Activated CD4-positive, alpha-beta T cell treated with anti-CD3 and anti-CD28 coated beads, Interleukin-10, Interleukin-2, amounts not matched to agents 100 ng/mL and 50 ng/mL, durations not matched to agents 16 hours and 8 hours (primary cell): Measurements from ENCODE around the gene AGO4.
"Not testable (repeated sequence)": the region's sequence is repeated elsewhere in the genome, so short reads cannot be mapped to it uniquely, and the experiment has no call there.

Experiments
- DNase-seq: peaks from one replicate; pipeline ENCODE4 v3.0.0-alpha.2; 2020

The AGO4 gene

DNA sequence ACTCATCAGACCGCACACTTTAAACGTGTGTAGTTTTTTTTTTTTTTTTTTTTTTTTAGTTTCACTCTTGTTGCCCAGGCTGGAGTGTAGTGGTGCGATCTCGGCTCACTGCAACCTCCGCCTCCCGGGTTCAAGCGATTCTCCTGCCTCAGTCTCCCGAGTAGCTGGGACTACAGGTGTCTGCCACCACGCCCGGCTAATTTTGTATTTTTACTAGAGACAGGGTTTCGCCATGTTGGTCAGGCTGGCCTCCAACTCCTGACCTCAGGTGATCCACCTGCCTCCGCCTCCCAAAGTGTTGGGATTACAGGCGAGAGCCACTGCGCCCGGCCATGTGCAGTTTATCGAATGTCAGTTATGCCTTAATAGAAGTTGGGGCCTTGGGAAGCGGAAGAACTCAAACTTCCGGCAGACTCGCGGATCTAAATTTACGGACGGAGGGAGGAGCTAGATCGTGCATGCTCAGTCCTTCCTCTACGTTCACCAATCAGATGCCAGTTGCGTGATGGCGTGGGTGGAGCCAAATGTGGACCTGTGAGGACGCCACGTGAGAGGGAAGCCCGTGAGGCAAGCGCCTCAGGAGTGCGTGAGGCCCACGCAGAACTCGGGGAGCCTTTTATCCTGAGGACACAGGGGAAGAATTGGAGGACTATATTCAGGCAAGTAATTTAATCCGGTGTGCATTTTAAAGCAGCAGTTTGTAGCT, 61.6 kb downstream of the AGO4 start:
- not testable (repeated sequence) for DNase-seq

- no peak for DNase-seq
These were observed 63.0 kb downstream of the AGO4 start for GRCh38 chr1:35870651-35871309.

DNA sequence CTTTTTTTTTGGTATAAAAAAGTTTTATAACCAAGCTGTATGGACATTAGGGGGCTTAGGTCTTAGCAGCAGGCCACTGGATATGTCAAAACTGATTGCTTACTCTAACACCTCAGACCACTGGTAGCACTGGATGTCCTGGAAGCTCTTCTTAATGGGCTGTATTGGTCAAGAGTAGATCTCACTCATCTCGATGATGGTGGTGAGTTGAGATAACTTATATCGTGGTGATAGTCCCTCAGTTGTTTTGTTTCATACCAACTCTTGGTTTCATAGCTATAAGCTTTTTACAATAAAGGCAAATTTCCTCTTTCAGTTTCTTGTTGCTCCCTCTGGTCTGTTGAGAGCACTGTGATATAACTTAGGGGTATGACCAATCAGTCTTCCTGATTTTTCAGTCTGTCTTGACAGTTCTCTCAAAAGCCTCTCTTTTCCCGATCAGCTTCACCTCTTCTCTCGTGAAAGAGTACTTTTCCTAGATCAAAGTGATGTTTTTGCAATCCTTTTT, 65.5 kb downstream of the AGO4 start:
- no peak for DNase-seq

DNA sequence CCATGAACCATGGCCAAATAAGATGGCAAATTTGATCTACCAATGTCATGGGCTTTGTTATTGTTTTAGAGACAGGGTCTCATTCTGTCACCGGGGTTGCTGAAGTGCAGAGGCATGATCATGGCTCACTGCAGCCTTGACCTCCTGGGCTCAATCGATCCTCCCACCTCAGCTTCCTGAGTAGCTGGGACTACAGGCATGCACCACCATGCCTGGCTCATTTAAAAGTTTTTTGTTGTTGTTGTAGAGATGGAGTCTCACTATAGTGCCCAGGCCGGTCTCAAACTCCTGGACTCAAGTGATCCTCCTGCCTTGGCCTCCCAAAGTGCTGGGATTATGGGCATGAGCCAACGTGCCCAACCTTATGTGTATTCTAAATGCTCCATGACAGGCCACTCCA, 66.3 kb downstream of the AGO4 start:
- DNase-seq: not testable (repeated sequence)

- no peak for DNase-seq
These were observed 69.2 kb downstream of the AGO4 start for GRCh38 chr1:35876988-35877387.

- DNase-seq: no peak
These were observed 74.0 kb downstream of the AGO4 start for GRCh38 chr1:35881850-35882273.

GRCh38 chr1:35882586-35882944, 74.7 kb downstream of the AGO4 start:
- DNase-seq: no peak

GRCh38 chr1:35882945-35883634, 75.3 kb downstream of the AGO4 start, which contains the start of gene AGO1:
Gene AGO1 (plus strand): TSS chr1:35883209. CDS start chr1:35883422, 213 bp downstream.
- DNase-seq: peak; percentile 98

GRCh38 chr1:35883635-35884101, 75.9 kb downstream of the AGO4 start:
- DNase-seq: peak; percentile 50

DNA sequence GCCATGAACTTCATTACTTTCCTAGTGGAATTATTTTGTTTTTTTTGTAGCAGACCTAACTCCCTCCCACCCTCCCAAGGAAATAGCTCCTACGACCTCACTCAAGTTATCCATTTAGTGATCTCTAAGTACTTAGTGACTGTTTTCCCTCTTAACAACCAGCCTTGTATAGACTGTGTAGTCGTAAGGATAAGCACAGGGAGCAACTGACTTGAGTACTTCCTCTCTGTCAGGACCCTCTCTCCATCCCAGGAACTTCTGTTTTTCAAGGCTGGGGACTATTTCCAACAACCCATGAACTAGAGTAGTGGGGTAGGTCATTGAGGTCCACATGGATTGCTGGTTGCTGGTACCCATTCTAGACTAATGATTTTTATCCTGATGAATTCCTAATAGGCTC, 77.1 kb downstream of the AGO4 start:
- no peak for DNase-seq

- DNase-seq: no peak
These were observed 78.2 kb downstream of the AGO4 start for GRCh38 chr1:35885961-35886558.

- DNase-seq: no peak
These were observed 79.0 kb downstream of the AGO4 start for GRCh38 chr1:35886577-35887431.

DNA sequence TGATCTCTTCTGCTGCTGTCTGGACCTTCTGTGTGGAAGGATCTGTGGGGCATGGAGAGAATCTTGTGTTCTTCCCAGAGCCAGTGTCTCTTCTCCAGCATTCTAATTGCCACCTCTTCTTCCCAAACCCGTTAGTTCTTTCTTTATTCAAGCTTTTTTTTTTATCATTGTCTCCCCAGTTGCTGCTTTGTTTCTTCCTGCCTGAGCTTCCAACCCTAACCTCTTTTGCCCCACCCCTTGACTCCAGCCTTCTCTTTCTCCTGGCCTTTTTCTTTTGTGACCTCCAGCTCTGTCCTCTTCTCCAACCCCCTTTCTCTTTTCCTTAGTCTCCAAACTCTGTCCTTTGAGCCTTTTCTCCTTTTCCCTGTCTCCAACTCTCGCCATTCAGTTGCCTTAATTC, 79.7 kb downstream of the AGO4 start:
- DNase-seq: no peak

- no peak for DNase-seq
These were observed 80.4 kb downstream of the AGO4 start for GRCh38 chr1:35888255-35888654.

DNA sequence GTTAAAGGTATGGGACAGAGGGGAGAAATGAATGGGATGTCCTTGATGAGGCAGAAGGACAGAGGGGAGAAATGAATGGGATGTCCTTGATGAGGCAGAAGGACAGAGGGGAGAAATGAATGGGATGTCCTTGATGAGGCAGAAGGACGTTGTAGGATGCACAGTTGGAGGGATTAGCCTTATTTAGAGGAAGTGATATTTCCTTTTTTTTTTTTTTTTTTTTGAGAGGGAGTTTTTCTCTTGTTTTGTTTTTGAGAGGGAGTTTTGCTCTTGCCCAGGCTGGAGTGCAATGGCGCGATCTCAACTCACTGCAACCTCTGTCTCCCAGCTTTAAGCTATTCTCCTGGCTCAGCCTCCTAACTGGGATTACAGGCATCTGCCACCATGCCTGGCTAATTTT, 81.2 kb downstream of the AGO4 start:
- DNase-seq: not testable (repeated sequence)

- no peak for DNase-seq
These were observed 85.4 kb downstream of the AGO4 start for GRCh38 chr1:35893051-35893879.

DNA sequence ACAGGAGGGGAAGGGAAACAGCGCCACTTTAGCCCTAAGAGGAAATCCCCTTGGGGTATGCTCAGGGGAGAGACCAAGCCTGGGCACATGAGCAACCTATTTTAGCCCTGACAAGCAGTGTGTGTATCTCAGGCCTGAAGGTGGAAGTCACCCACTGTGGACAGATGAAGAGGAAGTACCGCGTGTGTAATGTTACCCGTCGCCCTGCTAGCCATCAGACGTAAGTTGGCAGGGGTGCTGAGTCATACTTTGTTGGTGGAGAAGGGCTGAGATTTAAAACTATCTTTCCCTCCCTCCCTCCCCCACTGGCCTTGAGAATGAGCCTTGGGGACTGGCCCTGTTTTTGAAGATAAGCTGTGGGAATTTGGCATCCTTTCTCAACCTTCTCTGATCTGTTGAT, 86.4 kb downstream of the AGO4 start:
- peak; percentile 19 for DNase-seq

DNA sequence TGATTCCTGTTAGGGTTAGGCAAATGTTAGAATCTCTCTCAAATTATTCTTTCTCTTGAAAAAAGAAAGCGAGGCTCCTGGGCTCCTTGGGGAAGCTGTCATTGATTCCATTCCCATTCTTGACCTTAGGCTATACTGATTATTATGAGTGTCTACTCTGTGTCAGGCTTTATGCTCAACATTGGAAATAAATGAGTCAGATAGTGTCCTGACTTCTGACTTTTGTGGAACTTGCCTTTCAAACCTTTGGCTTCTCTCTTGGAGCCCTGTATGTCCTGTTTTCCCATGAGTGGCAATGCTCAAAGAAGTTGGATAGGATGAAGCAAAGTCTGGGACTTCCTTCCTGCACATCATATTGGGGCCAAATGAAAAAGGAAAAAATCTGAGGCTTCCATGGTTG, 86.8 kb downstream of the AGO4 start:
- DNase-seq: no peak

DNA sequence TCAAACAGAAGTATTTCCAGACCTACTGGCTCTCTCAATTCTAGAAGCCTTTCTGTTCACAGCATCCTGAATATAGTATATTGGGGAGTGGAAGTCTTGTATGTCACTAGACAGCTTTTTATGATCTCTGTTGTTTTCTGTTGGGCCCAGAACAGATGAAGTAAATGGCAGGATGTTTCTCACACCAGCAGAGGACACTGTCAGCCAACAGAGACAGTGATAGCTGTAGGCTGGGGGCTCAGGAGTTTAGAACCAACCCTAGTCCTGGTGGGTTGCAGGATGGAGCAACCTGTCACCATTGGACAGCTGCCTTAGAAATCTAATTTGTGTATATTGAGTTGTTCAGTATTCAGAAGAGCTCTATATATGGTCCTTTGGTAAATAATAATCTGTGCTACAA, 92.1 kb downstream of the AGO4 start:
- DNase-seq: no peak

GRCh38 chr1:35901235-35901634, 93.4 kb downstream of the AGO4 start:
- no peak for DNase-seq

GRCh38 chr1:35902671-35903070, 94.9 kb downstream of the AGO4 start:
- DNase-seq: no peak
